GM18951 (cell line): ENCODE measurements around the gene JOSD2.

Experiments
- POLR2A ChIP-seq: IDR thresholded peaks from 4 replicates; pipeline ENCODE4 v1.6.1; 2011; ENCODE audit warnings: mild to moderate bottlenecking; ENCODE audit not compliant: insufficient read length, insufficient read depth; ENCODE audit errors: extremely low read depth
- in situ Hi-C: fragments of 300-500 bp; cut with MboI; formaldehyde crosslinking; loops from one replicate; pipeline ENCODE4 v1.12.0; 2022; ENCODE audit warnings: low sequenced_read_pairs, mixed read lengths, inconsistent platforms; ENCODE audit not compliant: unreplicated experiment

Gene JOSD2

GRCh38 chr19:50490411-50490811 lies 20.6 kb downstream of the JOSD2 start:
- no peak for TF ChIP-seq POLR2A
- in situ Hi-C loops: no loop called here

- in situ Hi-C loops: no loop called here
- TF ChIP-seq POLR2A: no peak
Measured at GRCh38 chr19:50489461-50490011, 21.5 kb downstream of the JOSD2 start.

GRCh38 chr19:50488389-50489194 lies 22.4 kb downstream of the JOSD2 start:
- in situ Hi-C loops: no loop called here
- no peak for TF ChIP-seq POLR2A

GRCh38 chr19:50486823-50487515 lies 24.0 kb downstream of the JOSD2 start:
- TF ChIP-seq POLR2A: no peak
- in situ Hi-C loops: no loop called here

GRCh38 chr19:50485284-50485955 lies 25.6 kb downstream of the JOSD2 start:
- no peak for TF ChIP-seq POLR2A

GRCh38 chr19:50482916-50483315 lies 28.1 kb downstream of the JOSD2 start:
- TF ChIP-seq POLR2A: no peak
- in situ Hi-C loops: no loop called here

More at GRCh38 chr19:50485284-50485955, 25.6 kb downstream of the JOSD2 start:
- in situ Hi-C loops: no loop called here

GRCh38 chr19:50482271-50482855 lies 28.6 kb downstream of the JOSD2 start:
- in situ Hi-C loops: no loop called here
- no peak for TF ChIP-seq POLR2A

- TF ChIP-seq POLR2A: no peak
- in situ Hi-C loops: no loop called here
Measured at GRCh38 chr19:50481351-50482149, 29.4 kb downstream of the JOSD2 start.

GRCh38 chr19:50480281-50481111 lies 30.5 kb downstream of the JOSD2 start:
- peak; percentile 6 for TF ChIP-seq POLR2A
- in situ Hi-C loops: no loop called here

- no peak for TF ChIP-seq POLR2A
- in situ Hi-C loops: no loop called here
Measured at GRCh38 chr19:50479761-50480251, 31.2 kb downstream of the JOSD2 start.
